ENCODE measurements around the gene DLG2.
A peak's percentile ranks its signal among the peaks of the same experiment; 100 is the strongest.

The DLG2 gene

GRCh38 chr11:84922836-84923235 is 704.3 kb downstream of the DLG2 start:
- H3K4me3 ChIP-seq (ENCODE audit: low read depth, low read length) = no peak overlapping the region
- TF ChIP-seq, protein P1, sequence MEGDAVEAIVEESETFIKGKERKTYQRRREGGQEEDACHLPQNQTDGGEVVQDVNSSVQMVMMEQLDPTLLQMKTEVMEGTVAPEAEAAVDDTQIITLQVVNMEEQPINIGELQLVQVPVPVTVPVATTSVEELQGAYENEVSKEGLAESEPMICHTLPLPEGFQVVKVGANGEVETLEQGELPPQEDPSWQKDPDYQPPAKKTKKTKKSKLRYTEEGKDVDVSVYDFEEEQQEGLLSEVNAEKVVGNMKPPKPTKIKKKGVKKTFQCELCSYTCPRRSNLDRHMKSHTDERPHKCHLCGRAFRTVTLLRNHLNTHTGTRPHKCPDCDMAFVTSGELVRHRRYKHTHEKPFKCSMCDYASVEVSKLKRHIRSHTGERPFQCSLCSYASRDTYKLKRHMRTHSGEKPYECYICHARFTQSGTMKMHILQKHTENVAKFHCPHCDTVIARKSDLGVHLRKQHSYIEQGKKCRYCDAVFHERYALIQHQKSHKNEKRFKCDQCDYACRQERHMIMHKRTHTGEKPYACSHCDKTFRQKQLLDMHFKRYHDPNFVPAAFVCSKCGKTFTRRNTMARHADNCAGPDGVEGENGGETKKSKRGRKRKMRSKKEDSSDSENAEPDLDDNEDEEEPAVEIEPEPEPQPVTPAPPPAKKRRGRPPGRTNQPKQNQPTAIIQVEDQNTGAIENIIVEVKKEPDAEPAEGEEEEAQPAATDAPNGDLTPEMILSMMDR (IDR thresholded peaks at IDR 0.05; ENCODE audit: low read depth, low read length) = no peak
- DNase-seq (ENCODE audit: low read depth, low spot score) = no peak
- in situ Hi-C loops (cut with HindIII; ENCODE audit: low sequenced_read_pairs) = no loop called here

- in situ Hi-C loops (cut with HindIII; ENCODE audit: low sequenced_read_pairs) = no loop called here
- H3K4me3 ChIP-seq (ENCODE audit: low read depth, low read length) = no peak overlapping the region
- TF ChIP-seq, protein P1 (IDR thresholded peaks at IDR 0.05; ENCODE audit: low read depth, low read length) = no peak
- no peak for DNase-seq (ENCODE audit: low read depth, low spot score)
Measured at GRCh38 chr11:84922212-84922805, 704.8 kb downstream of the DLG2 start.

GRCh38 chr11:84914511-84914910 is 712.6 kb downstream of the DLG2 start:
- DNase-seq (ENCODE audit: low read depth, low spot score) = no peak
- no peak overlapping the region for H3K4me3 ChIP-seq (ENCODE audit: low read depth, low read length)
- TF ChIP-seq, protein P1 (IDR thresholded peaks at IDR 0.05; ENCODE audit: low read depth, low read length) = no peak
- in situ Hi-C loops (cut with HindIII; ENCODE audit: low sequenced_read_pairs) = no loop called here

GRCh38 chr11:84909740-84910139 is 717.4 kb downstream of the DLG2 start:
- in situ Hi-C loops (cut with HindIII; ENCODE audit: low sequenced_read_pairs) = no loop called here
- no peak overlapping the region for H3K4me3 ChIP-seq (ENCODE audit: low read depth, low read length)
- TF ChIP-seq, protein P1 (IDR thresholded peaks at IDR 0.05; ENCODE audit: low read depth, low read length) = no peak
- no peak for DNase-seq (ENCODE audit: low read depth, low spot score)

- in situ Hi-C loops (cut with HindIII; ENCODE audit: low sequenced_read_pairs) = no loop called here
- DNase-seq (ENCODE audit: low read depth, low spot score) = peak; percentile 7
- TF ChIP-seq, protein P1 (IDR thresholded peaks at IDR 0.05; ENCODE audit: low read depth, low read length) = no peak
- no peak overlapping the region for H3K4me3 ChIP-seq (ENCODE audit: low read depth, low read length)
Measured at GRCh38 chr11:84906995-84907394, 720.1 kb downstream of the DLG2 start.

GRCh38 chr11:84905411-84905810 is 721.7 kb downstream of the DLG2 start:
- H3K4me3 ChIP-seq (ENCODE audit: low read depth, low read length) = no peak overlapping the region
- peak; percentile 34 for DNase-seq (ENCODE audit: low read depth, low spot score)
- TF ChIP-seq, protein P1 (IDR thresholded peaks at IDR 0.05; ENCODE audit: low read depth, low read length) = no peak
- in situ Hi-C loops (cut with HindIII; ENCODE audit: low sequenced_read_pairs) = no loop called here

Measured in astrocyte of the spinal cord (primary cell).